Activated T-cell treated with anti-CD3 and anti-CD28 coated beads for 1 hour (primary cell): ENCODE measurements around the gene FGF12.

Experiments used
- DNase-seq: peaks from one replicate; pipeline ENCODE4 v3.0.0-alpha.2; 2020; ENCODE audit warnings: low read depth

The FGF12 gene

DNA sequence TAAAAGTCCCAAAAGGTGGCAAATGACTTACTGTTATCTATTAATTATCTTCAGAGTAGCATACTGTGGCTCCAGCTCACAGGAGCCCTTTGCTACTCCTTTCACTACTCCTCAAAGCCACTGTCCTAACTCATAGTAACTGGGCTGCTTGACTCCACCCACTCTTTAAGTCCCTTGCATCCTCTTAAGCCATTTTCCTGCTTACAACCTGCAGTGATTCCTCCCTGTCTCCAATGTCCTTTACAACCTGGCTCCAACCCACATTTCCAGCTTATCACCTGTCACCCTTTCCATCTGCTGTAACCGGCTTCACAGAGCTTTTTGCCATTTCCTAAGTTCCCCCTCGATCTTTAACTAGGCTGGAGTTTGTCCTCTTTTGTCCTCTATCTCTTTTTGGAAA is 388.1 kb downstream of the FGF12 start:
- DNase-seq = no peak

DNA sequence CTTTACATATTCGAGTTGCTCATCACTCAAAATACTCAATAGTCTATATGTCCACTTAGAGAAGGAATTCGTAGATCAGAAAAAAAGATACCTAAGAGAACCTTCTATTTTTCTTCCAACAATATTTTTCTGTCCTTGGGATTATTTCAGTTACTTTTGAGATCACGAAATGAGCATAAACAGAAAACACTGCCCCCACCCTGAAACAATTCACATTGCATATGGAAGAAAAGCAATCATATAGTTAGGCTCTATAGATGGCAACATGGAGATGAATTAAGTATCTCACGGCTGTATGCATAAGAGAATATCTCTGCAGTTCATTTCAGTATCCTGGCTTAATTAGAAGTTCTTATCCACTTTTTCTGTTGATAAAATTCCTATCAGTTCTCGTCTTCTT is 391.1 kb downstream of the FGF12 start:
- DNase-seq = no peak

DNA sequence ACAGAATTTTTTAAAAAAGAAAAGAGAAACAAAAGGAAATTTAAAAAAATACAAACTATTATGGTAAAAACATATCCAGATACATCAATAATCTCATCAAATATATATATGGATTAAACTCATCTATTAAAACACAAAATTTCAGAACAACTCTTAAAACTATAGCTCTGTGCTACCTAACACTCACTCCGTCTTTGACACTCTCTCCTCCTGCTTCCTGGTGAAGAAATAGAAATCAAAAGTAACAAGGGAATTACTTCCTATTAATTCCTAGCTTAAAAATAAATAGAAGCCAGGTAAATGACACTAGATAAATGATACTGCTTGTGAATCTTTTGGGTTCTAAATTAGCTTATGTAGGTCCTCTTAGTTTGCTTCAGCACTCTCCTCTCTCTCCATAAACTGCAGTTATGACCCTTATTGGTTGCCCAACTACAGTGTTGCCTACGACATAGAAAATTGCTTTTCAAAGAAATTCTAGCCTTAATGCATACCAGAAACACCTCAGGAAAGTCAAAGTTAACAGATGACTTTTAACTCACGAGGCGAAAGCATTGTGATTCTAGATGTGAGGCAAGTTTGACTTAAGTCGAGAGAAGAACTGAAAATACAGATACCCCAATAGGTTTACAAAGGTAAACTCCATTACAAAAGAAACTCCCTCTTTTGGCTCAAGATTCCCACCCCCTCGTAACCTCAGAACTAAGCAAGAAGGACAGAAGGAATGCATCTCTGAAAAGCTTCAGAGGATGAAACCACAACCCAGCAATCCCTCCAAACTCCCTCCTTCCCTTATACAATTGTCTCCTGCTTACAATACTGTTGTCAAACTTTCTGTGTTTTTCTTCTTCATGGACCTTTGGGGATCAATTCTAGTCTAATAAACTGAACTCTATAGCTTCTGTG is 394.7 kb downstream of the FGF12 start:
- DNase-seq = no peak

DNA sequence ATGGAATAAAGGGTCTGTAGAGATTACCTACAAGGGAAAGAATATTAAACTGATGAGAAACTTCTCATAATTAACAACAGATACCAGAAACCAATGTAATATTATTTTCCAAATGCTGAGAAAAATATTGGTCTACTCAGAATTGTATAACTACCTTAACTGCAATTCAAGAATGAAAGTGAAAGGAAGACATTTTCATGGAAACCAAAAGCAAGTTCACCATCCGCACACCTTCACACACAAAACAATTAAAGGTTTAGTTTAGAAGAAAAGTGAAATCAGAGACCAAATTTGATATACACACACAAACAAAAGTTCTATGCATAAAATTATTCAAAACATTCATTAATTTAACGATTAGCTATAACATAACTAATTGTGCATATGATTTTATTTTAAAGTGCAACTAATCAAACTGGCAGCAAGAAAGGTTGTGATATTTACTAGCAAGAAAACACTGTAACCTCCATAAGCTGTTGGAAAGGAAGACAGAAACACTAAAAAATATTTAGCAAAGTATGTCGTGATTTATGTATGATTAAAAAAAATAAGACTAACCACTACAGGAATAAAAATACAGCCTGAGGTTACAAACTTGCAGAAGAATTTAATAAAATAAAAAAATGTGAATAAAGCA is 395.5 kb downstream of the FGF12 start:
- no peak for DNase-seq

DNA sequence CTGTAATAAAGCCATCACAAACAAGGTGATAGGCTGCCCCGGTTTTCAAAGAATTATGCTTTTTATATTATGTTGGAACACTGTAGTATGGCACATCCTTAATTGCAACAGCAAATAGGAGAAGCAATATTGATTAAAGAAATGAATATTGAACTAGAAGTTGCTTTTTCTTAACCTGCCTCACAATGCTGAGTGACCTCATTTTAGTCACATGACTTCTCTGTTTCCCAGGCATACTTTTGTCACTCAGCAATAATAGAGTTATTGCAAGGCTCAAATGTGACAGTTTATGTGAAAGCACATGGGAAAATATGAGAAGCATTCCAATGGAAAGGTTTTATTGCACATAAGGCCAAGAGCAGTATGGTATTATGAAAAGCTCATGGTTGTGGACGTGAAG is 400.7 kb downstream of the FGF12 start:
- no peak for DNase-seq

DNA sequence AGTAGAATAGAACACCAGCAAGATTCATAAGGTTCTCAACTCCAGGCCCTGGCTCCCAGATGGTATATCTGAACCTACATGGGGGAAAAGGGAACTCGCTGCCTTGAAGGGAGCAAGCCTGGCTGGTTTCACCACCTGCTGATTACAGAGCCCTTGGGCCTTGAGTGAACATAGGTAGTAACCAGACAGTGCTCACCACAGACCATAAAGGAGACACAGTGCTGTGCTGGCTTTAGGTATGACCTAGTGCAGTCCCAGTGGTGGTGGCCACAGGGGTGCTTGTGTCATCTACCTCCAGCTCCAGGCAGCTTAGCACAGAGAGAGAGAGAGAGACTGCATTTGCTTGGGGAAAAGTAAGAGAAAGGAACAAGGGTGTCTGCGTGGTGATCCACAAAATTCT is 409.8 kb downstream of the FGF12 start:
- no peak for DNase-seq

DNA sequence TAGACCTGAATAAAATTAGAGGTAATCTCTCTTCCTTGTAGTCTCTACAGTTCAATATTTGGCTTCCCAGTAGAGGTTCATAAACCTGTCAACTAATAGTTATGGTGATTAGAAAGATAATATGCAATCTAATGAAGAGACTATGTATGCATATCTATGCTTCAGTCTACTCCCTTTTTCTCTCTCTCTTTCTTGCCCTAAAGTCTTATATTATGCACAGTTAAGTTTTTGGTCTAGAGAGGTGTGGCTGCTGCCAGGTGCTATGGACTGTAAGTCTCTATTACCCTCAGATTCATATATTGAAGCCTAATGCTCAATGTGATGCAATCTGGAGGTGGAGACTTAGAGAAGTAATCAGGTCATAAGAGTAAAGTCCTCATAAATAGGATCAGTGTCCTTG is 413.7 kb downstream of the FGF12 start:
- no peak for DNase-seq

DNA sequence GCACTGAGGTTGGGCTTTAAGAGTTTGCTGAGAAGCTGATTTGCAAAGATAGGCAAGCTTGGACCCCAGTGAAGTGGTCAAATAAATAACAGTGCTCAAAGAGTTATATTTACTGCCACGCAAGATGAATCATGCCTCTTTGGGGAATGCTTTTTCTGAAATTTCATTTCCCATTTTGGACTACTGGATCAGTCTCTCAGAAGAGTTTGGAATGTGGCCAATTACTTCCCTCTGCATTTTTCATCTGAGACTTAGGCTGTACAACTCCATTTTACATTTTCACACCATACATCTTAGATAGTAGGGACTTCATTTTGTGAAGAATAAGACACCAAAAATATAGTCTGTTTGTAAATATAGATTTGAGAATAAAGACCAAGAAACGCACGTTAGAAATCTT is 419.7 kb downstream of the FGF12 start:
- no peak for DNase-seq

DNA sequence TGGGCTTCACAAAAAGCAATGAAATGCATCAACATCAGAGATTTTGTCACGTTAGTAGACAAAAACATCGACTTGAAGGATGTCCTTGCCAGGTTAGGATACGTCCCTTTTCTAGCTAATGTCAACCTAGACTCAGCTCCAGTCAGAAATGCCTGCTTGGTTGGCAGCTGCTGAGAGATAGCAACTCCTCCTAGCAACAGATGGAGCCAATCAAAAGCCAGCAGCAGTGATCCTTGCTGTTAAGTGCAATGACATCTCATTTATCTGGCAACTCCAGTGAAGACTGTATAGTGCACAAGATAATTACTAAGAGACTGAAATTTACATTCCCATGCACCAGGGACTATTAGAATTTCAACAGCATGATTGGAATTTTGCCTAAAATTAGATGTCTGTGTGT is 424.1 kb downstream of the FGF12 start:
- DNase-seq = no peak

DNA sequence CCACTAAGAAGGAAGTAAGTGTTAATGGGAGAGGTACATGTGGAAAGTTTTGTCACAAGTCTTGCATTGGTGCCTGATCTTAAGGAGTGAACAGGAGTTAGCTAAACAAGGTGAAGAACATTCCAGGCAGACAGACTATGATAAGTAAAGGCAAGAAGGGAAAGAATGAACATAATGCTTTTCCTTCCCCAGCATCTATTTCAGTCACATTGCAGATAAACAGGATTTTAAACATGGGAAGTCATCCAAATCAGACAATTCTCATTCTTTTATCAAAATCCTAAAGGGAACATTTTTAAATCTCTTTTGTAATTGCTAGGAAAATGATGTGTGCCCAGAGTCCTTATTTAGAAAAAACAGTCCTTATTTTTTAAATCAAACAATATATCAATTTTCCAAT is 424.6 kb downstream of the FGF12 start:
- DNase-seq = no peak

DNA sequence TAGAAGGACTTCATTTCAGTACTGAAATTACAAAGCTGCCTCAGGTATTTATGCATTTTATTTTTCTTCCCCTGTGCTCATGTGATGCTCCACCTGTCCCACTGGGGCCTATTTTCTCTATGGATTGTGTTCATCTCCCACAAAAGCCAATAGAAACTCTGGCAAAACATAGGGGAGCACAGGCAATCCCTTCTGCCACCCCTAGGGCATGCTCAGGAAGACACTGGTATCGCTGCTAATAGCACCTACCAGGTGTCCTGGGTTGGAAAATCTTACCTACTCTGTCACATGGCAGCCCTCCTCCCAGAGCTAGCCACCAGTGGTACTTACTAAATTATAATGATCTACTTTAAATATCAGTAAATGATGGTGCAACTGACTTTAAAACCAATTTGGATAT is 427.4 kb downstream of the FGF12 start:
- DNase-seq = no peak

DNA sequence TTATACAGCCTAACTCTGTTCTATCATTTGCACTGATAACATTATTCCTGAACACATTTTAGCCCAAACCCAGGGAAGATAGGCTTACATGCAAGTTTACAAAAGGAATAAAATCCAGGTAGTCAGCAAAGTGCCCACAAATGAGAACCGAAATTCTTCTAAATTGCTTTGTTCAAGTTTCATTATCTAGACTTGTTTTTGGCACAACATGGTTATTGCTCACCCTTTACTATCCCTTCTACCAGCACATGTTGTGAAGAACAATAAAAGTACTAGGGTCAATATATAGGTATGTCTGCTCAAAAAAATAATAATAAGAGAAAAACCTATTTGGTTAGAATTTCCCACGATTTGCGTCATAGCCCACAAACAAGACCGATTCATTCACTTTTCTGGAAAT is 430.5 kb downstream of the FGF12 start:
- DNase-seq = no peak

DNA sequence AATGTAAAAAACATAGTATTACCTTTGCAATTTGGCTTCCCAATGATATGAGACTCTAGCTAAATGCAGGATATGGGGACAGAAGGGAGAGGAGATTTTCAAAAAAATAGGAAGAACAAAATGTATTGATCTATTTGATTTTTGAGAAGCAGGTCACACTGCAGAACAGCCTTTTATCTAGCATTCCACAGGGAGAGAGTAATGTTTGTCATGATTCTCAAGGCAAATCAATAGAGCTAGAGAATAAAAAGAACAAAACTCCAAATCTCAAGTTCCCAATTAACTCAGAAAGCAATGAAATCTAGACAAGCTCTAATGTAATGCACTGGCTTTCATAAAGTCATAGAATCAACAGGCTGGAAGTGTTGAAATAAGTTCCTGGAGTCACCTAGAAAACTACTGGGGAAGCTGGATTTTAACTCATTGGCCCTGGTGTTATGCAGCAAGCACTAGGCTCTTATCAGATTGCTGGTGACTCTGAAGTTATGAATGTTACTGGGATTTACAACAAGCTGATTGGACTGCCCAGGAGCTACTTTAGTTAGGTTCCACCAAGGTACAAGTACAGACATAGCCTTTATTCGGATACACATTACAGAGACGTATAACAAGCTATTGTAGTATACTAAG is 442.8 kb downstream of the FGF12 start:
- no peak for DNase-seq

DNA sequence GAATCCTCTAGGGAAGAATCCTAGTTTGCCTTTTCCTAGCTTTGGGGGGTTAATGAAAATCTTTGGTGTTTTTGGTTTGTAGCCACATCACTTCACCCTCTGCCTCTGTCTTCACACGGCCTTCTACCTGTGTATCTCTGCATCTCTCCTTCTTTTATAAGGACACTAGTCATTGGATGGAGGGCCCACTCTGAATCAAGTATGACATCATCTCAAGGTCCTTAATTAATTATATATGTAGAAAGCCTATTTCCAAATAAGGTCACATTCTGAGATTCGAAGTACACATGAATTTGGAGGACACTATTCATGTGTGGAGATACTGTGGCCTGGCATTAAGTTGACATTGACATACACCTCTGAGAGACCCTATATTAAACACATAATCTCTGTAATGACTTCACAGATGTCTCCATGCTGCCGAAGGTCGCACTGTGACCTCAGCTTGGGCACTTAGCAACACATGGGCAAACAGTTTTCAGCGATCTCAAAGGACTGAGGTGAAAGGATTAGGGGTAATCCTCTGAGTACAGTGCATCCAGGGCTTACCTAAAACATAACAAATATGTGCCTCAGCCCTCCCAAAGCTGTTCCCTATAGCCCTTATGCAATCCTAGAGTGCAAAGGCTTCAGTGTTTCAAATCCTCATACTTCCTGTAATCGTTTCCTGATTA is 446.0 kb downstream of the FGF12 start:
- DNase-seq = no peak

DNA sequence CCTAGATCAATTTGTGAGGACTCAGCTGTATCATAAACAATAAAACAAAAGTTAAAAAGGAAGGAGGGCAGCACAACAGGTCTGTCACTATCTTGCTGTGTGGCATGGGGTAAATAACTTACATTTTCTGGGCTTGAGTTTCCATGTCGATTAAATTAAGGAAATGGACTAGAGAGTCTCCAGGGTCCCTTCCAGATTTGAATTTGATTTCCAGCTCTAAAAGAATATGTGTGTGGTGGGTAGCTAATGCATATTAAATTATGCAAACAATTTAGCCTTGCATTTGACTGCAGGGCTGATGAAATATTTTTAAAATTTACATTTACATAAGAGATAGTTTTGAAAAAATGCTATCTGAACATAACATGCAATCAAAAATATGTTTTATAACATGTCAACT is 447.7 kb downstream of the FGF12 start:
- DNase-seq = no peak

DNA sequence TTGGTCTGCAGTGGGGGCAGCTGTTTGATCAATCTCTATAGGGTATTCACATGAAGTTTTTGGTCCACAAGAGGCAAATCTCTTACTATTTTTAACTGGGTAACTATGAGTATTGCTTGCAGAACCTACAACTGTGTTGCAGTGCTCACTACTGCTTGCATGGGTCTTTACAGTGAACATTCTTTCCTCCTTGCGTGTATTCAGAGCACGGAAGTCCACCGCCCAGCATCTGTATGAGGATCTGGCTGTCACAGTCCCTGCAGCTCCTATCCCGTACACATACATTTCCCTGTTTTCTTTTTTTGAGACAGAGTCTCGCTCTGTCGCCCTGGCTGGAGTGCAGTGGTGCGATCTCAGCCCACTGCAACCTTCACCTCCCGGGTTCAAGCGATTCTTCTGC is 449.9 kb downstream of the FGF12 start:
- no peak for DNase-seq

DNA sequence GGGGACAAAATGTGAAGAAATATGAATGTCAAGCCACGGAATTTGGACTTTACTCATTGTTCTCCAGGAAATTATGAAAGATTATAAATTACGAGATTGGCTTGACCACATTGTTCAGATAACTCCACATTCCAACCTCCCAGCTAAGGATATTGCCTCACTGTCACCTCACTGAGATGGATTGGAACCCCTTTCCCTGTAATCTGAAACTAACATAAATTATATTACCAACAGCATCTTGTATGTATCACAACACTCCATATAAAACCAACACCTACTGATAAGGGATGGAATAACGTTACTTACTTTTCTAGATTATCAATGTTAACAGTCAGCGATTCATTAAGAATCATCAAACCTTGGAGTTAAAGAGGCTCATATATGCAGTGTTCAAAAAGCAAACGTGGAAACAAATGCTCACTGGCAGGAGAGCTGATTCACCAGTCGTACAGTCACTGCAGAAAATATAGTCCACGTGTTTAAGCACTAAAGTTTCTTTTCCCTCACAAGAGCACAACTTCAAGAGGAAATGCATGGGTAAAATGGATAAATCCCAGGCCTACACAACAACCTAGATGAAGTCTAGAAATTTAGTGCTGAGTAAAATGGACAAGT is 451.5 kb downstream of the FGF12 start:
- no peak for DNase-seq

DNA sequence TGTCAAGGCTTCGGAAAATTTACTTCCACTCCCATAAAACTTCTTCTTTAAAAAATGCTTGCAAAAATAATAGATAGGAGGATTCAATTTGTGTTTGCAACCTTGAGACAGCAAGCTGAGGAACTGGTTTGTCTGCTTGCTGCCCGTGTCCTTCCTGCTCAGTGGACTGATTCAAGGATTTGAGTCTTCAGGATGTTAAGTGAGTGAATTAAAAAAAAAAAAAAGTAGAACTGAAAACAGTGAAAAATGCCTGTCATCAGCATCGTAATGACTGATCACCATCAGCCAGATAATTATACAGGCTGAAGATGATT is 453.7 kb downstream of the FGF12 start:
- no peak for DNase-seq

DNA sequence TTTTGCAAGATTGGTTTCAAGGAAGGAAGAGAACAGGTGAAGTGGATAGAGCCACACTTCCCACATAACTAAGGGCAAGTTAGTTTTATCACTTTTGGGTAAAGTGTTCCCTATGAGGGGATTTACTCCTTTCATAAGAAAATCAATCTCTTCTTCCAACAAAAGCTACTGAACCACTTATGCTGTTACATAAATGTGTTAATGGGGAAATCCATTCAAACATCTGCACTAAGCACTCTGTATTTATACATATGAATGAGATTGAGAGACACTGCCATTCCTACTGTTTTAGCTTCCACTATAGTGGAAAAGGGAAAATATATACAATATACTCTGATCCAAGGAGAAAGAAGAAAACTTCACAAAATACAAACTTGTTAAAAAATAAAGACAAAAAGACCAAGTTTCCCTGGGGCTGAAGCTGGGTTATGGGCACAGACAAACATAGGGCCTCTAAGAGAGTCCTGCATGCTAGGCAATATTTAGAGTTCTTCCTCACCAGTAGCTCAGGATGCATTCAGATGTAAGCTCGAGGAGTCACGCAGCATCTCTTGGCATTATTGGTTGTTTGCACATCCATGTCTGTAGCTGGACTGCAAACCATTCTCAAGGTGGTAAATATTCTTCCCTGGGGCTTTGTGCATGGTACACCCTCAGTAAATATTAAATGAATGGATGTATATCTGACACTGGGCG is 454.2 kb downstream of the FGF12 start:
- DNase-seq = no peak

DNA sequence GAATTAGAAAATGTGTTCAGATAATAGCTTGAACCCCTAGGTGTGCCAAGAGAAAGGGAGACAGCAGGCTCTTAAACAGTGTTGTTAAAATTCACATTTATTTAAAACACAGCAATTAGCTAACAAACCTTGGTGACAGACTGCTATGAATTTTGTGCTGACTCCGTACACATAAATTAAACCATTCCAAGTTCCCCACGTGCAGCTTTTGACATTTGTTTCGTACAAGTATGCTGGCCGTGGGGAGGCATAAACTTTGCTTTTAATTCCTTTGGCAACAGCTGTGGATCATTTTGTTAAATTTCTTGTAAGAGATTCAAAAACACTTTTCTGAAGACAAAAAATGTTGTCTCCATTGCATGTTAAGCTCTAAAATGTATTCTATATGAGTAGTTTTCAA is 465.3 kb downstream of the FGF12 start:
- DNase-seq = no peak

DNA sequence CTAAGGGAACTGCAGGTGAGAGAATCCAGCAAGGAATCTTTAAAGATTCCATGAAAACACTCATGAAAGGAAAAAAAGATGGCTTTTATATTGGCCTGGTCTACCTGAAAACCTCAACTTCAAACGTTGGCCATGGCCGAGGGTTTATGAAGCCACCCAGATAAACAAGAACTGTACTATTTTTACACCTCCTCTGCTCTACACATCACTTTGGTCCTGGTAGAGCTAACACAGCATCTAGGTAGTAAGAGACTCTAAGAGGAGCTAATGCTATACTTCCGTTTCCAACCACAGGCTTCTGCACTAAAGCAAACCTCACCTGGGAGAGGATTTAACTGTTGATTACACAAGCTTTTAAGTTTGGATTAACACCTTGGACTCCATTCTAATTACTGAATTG is 466.2 kb downstream of the FGF12 start:
- DNase-seq = no peak
